Esophagus squamous epithelium (tissue), 4 donors: ENCODE measurements around the gene DOCK1.

Source experiments
- CTCF ChIP-seq, 6 experiments: fragments of 450-650 bp in 4 of 6; fragments of 200-600 bp in 2 of 6; sonication (generic) in 2 of 6; IDR thresholded peaks; one replicate each; pipeline ENCODE4 v1.5.1; 2016 to 2019; ENCODE audit warnings: antibody characterized with exemption in 6 of 6, mild to moderate bottlenecking in 4 of 6, moderate library complexity in 4 of 6
- POLR2A ChIP-seq, 4 donors: fragments of 450-650 bp; IDR thresholded peaks; one replicate each; pipeline ENCODE4 v1.6.1; 2017; ENCODE audit warnings: antibody characterized with exemption in 4 of 4, mild to moderate bottlenecking in 4 of 4, moderate library complexity in 3 of 4

DNA sequence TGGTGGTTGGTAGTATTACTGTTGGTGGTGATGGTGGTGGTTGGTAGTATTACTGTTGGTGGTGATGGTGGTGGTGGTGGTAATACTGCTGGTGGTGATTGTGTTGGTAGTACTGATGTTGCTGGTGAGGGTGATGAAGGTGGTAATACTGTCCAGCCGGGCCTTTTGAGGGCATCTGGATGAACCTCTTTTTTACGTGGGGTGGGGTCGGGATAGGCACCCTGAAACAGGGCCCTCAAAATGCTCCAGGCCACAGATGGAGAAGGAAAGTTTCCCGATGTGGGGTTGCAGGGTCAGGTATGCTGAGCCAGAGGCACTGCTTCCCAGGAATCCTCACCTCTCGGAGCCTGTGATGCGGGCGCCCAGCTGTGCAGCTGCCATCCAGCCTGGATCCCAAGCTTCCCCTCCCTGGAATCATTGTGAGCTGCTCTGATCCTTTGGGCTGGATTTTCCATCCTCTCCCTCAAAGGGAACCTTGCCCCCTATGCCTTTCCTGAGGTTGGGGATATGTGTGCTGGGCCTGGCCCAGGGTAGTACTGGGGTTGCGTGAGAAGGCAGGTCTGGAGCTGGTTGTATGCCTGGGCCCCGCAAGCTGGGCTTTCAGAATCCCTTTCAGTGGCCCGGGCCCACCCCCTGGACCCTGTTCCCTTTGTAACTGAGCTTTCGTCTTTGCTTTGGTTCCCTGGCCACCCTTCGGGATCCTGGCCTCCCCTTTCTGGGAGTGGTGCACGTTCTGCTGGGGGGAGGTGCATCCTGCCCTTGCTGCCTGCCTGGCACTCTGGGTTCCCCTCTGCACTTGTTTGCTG is 43.3 kb downstream of the DOCK1 start:
- no peak for TF ChIP-seq CTCF (IDR thresholded peaks at IDR 0.05)
- no peak for TF ChIP-seq POLR2A (IDR thresholded peaks at IDR 0.05)
